ENCODE results near the gene RBPJL.

RBPJL gene

DNA sequence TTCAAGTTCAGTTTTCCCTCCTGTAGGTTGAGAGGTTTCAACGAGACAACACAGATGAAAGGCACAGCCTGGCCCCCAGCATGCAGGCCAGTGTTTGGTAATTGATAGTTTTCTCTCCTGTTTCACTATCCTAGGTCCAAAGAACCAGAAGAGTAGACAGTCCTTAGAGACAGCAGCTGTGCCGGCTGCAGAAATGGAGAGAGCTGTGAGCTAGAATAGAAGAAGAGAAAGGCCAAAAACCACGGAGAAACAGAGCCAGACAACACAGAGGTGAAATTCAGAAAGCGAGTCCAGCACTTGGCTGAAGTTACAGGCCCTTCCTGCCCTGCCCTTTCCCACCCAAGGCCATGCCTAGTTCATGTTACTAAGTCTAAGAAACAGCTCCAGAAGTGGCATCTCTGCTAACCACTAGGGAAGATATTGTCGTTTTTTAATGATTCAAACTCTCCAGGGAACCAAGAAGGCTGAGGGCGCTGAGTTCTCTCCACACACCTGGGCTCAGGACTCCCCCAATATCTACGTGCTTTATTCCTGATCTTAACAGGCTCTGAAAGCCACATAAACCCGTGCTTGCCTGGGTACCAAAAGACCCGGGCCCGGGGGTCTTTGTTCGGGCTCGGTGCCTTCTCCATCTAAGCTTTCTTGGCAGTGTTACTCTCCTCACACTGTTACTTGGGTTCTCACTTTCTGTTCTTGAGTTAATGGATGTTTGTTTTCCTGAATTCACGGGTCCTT, 16.5 kb upstream of the RBPJL start (continued):
- TF ChIP-seq, protein P1, sequence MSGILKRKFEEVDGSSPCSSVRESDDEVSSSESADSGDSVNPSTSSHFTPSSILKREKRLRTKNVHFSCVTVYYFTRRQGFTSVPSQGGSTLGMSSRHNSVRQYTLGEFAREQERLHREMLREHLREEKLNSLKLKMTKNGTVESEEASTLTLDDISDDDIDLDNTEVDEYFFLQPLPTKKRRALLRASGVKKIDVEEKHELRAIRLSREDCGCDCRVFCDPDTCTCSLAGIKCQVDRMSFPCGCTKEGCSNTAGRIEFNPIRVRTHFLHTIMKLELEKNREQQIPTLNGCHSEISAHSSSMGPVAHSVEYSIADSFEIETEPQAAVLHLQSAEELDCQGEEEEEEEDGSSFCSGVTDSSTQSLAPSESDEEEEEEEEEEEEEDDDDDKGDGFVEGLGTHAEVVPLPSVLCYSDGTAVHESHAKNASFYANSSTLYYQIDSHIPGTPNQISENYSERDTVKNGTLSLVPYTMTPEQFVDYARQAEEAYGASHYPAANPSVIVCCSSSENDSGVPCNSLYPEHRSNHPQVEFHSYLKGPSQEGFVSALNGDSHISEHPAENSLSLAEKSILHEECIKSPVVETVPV (CRISPR knock-in tag; IDR thresholded peaks at IDR 0.05): no peak
- TF ChIP-seq ZFP3 (CRISPR knock-in tag; IDR thresholded peaks at IDR 0.05) (no peak), OSR1 (CRISPR knock-in tag; IDR thresholded peaks at IDR 0.05) (no peak), BACH2 (CRISPR knock-in tag; IDR thresholded peaks at IDR 0.05; ENCODE audit: borderline replicate concordance) (no peak), TOX (CRISPR knock-in tag; IDR thresholded peaks at IDR 0.05; ENCODE audit: borderline replicate concordance) (no peak), ZNF70 (CRISPR knock-in tag; IDR thresholded peaks at IDR 0.05) (no peak), ZFP30 (CRISPR knock-in tag; IDR thresholded peaks at IDR 0.05) (no peak), ISL1 (CRISPR knock-in tag; IDR thresholded peaks at IDR 0.05) (no peak), GLIS3 (CRISPR knock-in tag; IDR thresholded peaks at IDR 0.05) (no peak)
- TF ChIP-seq, protein P2, sequence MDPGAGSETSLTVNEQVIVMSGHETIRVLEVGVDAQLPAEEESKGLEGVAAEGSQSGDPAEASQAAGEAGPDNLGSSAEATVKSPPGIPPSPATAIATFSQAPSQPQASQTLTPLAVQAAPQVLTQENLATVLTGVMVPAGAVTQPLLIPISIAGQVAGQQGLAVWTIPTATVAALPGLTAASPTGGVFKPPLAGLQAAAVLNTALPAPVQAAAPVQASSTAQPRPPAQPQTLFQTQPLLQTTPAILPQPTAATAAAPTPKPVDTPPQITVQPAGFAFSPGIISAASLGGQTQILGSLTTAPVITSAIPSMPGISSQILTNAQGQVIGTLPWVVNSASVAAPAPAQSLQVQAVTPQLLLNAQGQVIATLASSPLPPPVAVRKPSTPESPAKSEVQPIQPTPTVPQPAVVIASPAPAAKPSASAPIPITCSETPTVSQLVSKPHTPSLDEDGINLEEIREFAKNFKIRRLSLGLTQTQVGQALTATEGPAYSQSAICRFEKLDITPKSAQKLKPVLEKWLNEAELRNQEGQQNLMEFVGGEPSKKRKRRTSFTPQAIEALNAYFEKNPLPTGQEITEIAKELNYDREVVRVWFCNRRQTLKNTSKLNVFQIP (CRISPR knock-in tag; IDR thresholded peaks at IDR 0.05; ENCODE audit: borderline replicate concordance, low read depth): no peak

DNA sequence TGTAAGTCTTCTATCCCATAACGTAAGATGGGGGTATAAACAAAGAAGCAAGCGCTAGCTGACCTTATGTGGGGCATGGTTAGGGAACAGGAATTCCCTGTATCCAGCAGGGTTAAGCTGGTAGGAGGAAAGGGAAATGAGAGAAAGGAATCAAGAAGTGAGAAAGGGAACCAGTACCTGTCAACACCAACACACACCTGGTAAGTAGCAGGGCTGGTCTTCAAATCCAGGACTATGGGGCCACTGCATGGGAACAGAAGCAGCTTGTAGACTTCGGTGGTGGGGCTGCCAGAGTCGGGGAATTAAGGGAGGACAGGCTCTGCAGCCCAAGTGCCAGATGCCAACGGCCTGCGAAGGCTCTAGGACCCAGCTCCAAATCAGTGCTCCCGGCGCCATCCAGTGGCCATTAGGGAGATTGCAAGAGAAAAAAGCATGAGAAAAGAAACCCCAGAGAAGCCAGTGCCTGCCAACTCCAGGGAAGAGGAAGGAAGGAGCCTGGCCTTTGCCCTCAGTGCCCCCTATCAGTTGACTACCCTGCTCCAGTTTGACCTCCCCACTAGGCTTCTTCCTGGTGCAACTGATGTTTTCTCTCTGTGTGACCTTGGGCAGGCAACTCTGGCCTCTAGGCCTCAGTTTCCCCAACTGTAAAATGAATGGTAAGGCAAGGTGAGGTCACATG, 15.8 kb upstream of the RBPJL start:
- no peak for TF ChIP-seq ZFP3 (CRISPR knock-in tag; IDR thresholded peaks at IDR 0.05)
- TF ChIP-seq ISL1 (CRISPR knock-in tag; IDR thresholded peaks at IDR 0.05): no peak
- TF ChIP-seq ZC3H10 (CRISPR knock-in tag; IDR thresholded peaks at IDR 0.05): no peak
- TF ChIP-seq ARNTL (CRISPR knock-in tag; IDR thresholded peaks at IDR 0.05; ENCODE audit: borderline replicate concordance, low read depth): no peak
- TF ChIP-seq ESRRG (CRISPR knock-in tag; IDR thresholded peaks at IDR 0.05): no peak
- no peak for TF ChIP-seq ZFP30 (CRISPR knock-in tag; IDR thresholded peaks at IDR 0.05)
- no peak for TF ChIP-seq ZNF565 (CRISPR knock-in tag; conservative IDR thresholded peaks at IDR 0.05; ENCODE audit: low read depth)
- no peak for TF ChIP-seq BACH2 (CRISPR knock-in tag; IDR thresholded peaks at IDR 0.05; ENCODE audit: borderline replicate concordance)
- TF ChIP-seq, protein P3, sequence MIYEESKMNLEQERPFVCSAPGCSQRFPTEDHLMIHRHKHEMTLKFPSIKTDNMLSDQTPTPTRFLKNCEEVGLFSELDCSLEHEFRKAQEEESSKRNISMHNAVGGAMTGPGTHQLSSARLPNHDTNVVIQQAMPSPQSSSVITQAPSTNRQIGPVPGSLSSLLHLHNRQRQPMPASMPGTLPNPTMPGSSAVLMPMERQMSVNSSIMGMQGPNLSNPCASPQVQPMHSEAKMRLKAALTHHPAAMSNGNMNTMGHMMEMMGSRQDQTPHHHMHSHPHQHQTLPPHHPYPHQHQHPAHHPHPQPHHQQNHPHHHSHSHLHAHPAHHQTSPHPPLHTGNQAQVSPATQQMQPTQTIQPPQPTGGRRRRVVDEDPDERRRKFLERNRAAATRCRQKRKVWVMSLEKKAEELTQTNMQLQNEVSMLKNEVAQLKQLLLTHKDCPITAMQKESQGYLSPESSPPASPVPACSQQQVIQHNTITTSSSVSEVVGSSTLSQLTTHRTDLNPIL (CRISPR knock-in tag; IDR thresholded peaks at IDR 0.05; ENCODE audit: low read depth): no peak
- TF ChIP-seq TCF4 (CRISPR knock-in tag; IDR thresholded peaks at IDR 0.05; ENCODE audit: borderline replicate concordance): no peak
- TF ChIP-seq, protein P1 (CRISPR knock-in tag; IDR thresholded peaks at IDR 0.05): no peak
- no peak for TF ChIP-seq CSDC2 (CRISPR knock-in tag; IDR thresholded peaks at IDR 0.05)
- TF ChIP-seq, protein P4, sequence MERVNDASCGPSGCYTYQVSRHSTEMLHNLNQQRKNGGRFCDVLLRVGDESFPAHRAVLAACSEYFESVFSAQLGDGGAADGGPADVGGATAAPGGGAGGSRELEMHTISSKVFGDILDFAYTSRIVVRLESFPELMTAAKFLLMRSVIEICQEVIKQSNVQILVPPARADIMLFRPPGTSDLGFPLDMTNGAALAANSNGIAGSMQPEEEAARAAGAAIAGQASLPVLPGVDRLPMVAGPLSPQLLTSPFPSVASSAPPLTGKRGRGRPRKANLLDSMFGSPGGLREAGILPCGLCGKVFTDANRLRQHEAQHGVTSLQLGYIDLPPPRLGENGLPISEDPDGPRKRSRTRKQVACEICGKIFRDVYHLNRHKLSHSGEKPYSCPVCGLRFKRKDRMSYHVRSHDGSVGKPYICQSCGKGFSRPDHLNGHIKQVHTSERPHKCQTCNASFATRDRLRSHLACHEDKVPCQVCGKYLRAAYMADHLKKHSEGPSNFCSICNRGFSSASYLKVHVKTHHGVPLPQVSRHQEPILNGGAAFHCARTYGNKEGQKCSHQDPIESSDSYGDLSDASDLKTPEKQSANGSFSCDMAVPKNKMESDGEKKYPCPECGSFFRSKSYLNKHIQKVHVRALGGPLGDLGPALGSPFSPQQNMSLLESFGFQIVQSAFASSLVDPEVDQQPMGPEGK (CRISPR knock-in tag; IDR thresholded peaks at IDR 0.05; ENCODE audit: borderline replicate concordance): no peak
- no peak for TF ChIP-seq GLIS3 (CRISPR knock-in tag; IDR thresholded peaks at IDR 0.05)
- TF ChIP-seq OSR1 (CRISPR knock-in tag; IDR thresholded peaks at IDR 0.05): no peak
- ATAC-seq: peak; percentile 81

DNA sequence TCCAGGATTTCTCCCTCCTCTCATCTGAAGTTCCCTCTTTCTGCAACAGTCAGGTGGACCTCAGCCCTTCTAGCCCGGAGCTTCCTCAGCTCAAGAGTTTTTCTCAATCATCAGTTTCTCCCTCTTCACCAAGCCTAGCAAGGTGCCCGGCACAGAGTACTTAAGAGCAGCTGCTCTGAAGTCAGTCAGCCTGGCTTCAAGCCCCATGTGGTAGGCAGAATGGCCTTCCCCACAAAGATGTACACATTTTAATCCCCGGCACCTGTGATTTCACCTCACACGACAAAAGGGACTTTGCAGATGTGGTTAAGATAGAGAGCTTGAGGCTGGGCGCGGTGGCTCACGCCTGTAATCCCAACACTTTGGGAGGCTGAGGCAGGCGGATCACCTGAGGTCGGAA, 15.1 kb upstream of the RBPJL start:
- ATAC-seq: no peak
- TF ChIP-seq ZNF565 (CRISPR knock-in tag; conservative IDR thresholded peaks at IDR 0.05; ENCODE audit: low read depth) (no peak), ISL1 (CRISPR knock-in tag; IDR thresholded peaks at IDR 0.05) (no peak), ZNF8 (CRISPR knock-in tag; IDR thresholded peaks at IDR 0.05) (no peak), ZC3H10 (CRISPR knock-in tag; IDR thresholded peaks at IDR 0.05) (no peak), ZFP30 (CRISPR knock-in tag; IDR thresholded peaks at IDR 0.05) (no peak), RARB (CRISPR knock-in tag; IDR thresholded peaks at IDR 0.05) (no peak), ARNTL (CRISPR knock-in tag; IDR thresholded peaks at IDR 0.05; ENCODE audit: borderline replicate concordance, low read depth) (no peak), TOX (CRISPR knock-in tag; IDR thresholded peaks at IDR 0.05; ENCODE audit: borderline replicate concordance) (no peak), PPARA (CRISPR knock-in tag; IDR thresholded peaks at IDR 0.05; ENCODE audit: borderline replicate concordance) (no peak), TCF4 (CRISPR knock-in tag; IDR thresholded peaks at IDR 0.05; ENCODE audit: borderline replicate concordance) (no peak)
- TF ChIP-seq, protein P1 (CRISPR knock-in tag; IDR thresholded peaks at IDR 0.05): no peak
- TF ChIP-seq, protein P4 (CRISPR knock-in tag; IDR thresholded peaks at IDR 0.05; ENCODE audit: borderline replicate concordance): no peak
- TF ChIP-seq, protein P2 (CRISPR knock-in tag; IDR thresholded peaks at IDR 0.05; ENCODE audit: borderline replicate concordance, low read depth): no peak

All from SK-N-SH treated with all-trans-retinoic acid at 6 μM for 48 hours (cell line).